Measurements from ENCODE around the gene NFIX. TPM values are rescaled to one million over a fixed set of nuclear protein-coding genes. Genes with fewer than 3 reads are reported as not detected.

NFIX gene
- total RNA-seq, 1 donor from 2014 or later: 2.6 TPM

DNA sequence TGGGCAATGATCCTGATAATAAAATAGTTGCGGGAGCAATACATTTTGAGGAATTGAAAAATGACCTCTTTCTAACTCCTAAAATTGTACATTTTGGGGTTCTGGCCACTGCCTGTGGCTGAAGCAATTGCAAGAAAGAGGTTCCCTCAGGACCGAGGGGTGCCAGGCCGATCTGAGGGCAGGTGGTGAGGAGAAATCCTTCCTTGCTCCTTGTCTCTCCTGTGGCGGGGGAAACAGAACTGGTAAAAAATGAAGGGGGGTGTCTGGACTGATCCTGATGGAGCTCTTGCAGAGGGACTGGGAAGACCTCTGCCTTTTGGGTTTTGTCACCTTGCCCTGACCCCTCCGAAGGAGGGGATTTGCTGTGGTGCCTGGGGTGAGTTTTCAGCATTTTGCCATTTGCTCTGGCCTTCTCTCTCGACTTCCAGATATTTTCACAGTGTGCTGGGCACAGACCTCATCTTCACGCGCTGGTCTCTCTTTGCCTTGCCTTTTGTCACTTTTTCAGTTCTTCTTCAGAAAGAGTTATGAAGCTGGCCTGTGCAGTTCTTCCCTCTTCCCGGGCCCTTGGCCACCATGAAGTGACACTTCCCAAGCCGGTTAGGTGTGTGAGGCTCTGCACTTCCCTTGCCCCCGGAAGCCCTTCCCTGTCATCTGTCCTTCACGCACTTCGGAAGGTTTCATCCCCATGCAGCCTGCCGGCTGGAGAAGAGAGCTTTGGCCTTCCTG lies 22.2 kb downstream of the NFIX start:
- Mint-ChIP-seq H3K27ac (no peak overlapping the region), H3K4me3 (no peak overlapping the region)
- CTCF ChIA-PET: interaction anchor here (1.2 kb wide), 1 partner anchor 11 kb away, joined by 3 read pairs; no protein-coding TSS in a partner anchor

DNA sequence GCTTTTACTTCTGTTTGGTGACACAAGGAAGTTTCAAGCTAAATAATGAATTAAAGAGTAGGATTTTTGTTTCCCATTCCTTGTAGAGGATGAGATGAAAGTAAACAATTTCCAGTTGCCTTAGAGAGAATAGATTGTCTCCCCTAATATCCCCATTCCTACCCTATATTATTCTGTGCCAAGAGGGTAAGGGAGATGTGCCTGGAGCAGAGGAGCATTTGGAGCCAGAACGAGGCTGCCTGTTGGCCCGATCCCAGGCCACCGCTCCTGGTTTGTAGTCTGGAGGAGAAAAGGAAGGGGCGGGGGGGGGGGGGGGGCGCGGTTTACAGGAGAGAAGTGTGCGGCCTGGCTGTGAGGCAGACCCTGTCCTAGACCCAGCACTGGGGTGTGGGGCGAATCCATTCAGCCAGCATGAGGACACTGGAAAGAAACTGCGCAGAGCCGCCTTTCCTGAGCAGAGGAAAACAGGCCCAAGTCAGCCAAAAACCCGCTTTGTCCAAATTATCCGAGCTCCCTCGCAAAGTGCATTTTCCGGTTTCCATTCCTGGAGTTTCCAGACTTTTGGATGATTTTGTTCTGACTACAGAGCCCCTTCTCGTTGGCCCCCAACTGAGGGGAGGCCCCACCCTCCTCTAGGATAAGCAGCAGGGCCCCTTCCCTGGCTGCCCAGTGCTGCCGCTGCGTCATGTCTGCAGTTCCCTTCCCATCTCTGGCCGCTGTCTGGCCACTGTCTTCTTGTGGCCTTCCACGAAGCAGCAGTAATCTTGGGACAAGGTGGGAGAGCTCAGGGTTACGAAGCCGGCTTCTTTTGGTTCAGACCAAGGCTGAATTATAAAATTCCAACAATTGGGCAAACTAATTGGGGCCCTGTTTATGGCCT lies 23.0 kb downstream of the NFIX start:
- ChIA-PET POLR2A (no interaction called here), CTCF (interaction anchor here (1.2 kb wide), 1 partner anchor 10 kb away, joined by 3 read pairs; no protein-coding TSS in a partner anchor)
- intact Hi-C loops (cut with micrococcal nuclease): no loop called here
- Mint-ChIP-seq H3K36me3 (ENCODE audit: low read depth) (no peaks in the 10 kb centered on the region), H3K27ac (no peak overlapping the region), H3K4me1 (peaks cover 42% of the 10 kb centered on the region), H3K9me3 (no peaks in the 10 kb centered on the region), H3K27me3 (peaks cover 43% of the 10 kb centered on the region), H3K4me3 (no peak overlapping the region)
- DNase-seq (no peak), ATAC-seq (ENCODE audit: low read depth) (no peak)
- TF ChIP-seq, protein P1, sequence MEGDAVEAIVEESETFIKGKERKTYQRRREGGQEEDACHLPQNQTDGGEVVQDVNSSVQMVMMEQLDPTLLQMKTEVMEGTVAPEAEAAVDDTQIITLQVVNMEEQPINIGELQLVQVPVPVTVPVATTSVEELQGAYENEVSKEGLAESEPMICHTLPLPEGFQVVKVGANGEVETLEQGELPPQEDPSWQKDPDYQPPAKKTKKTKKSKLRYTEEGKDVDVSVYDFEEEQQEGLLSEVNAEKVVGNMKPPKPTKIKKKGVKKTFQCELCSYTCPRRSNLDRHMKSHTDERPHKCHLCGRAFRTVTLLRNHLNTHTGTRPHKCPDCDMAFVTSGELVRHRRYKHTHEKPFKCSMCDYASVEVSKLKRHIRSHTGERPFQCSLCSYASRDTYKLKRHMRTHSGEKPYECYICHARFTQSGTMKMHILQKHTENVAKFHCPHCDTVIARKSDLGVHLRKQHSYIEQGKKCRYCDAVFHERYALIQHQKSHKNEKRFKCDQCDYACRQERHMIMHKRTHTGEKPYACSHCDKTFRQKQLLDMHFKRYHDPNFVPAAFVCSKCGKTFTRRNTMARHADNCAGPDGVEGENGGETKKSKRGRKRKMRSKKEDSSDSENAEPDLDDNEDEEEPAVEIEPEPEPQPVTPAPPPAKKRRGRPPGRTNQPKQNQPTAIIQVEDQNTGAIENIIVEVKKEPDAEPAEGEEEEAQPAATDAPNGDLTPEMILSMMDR (IDR thresholded peaks at IDR 0.05): no peak

More for the DNA sequence above, 22.2 kb downstream of the NFIX start:
- Mint-ChIP-seq H3K27me3 (peaks cover 46% of the 10 kb centered on the region), H3K36me3 (ENCODE audit: low read depth) (no peaks in the 10 kb centered on the region), H3K9me3 (no peaks in the 10 kb centered on the region), H3K4me1 (peaks cover 43% of the 10 kb centered on the region)
- ATAC-seq (ENCODE audit: low read depth) (no peak), DNase-seq (no peak)
- TF ChIP-seq, protein P1 (IDR thresholded peaks at IDR 0.05): no peak
- POLR2A ChIA-PET: no interaction called here
- intact Hi-C loops (cut with micrococcal nuclease): no loop called here

DNA sequence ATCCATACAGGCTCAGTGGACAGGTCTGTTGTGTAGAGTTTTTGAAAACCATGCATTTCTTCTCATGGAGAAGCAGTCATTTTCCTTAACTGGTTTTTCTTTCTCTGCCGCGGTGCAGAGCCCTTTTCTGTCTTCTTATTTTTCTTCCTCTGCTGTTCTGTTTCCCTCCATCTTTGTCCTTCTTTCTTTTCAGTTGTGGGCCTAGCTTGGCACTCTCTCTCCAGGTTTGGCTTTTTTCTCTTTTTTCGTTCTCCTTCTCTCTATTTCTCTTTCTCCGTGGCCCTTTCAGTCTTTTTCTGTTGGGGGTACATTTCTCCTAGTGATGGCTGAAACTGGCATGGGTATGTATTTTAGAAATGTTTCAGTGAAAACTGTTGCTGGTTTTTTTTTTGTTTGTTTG lies 24.1 kb downstream of the NFIX start:
- Mint-ChIP-seq H3K27ac (no peak overlapping the region), H3K4me3 (no peak overlapping the region), H3K9me3 (no peaks in the 10 kb centered on the region), H3K27me3 (peaks cover 39% of the 10 kb centered on the region), H3K36me3 (ENCODE audit: low read depth) (no peaks in the 10 kb centered on the region), H3K4me1 (peaks cover 39% of the 10 kb centered on the region)
- no peak for ATAC-seq (ENCODE audit: low read depth)
- TF ChIP-seq, protein P1 (IDR thresholded peaks at IDR 0.05): no peak
- POLR2A ChIA-PET: no interaction called here
- CTCF ChIA-PET: no interaction called here
- intact Hi-C loops (cut with micrococcal nuclease): no loop called here
- DNase-seq: no peak

DNA sequence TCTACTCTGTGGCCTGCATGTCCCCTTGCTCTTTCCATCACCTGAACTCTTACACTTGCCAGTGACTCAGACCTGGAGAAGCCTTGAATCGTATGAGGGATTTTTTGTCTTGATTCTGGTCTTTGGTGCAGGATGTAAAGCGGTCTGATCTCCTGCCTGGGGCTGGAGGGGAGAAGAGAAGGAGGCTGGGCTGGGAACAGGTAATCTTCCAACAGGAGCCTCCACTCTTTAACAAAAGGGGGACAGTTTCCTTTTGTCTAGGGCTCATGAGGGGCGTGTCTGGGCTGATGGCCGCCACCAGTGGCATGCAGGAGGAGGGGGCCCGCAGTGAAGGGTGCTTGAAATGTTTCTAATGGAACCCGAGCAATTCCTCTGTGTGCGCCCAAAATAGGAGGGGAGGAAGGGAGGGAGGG lies 24.7 kb downstream of the NFIX start:
- peaks cover 40% of the 10 kb centered on the region for H3K27me3 Mint-ChIP-seq
- intact Hi-C loops (cut with micrococcal nuclease): loop anchor here (5.0 kb wide), 1 partner anchor 42 kb away; no protein-coding TSS in a partner anchor
- ChIA-PET POLR2A (no interaction called here), CTCF (no interaction called here)
- H3K4me1 Mint-ChIP-seq: peaks cover 40% of the 10 kb centered on the region
- no peaks in the 10 kb centered on the region for H3K36me3 Mint-ChIP-seq (ENCODE audit: low read depth)
- TF ChIP-seq, protein P1 (IDR thresholded peaks at IDR 0.05): no peak
- DNase-seq (no peak), ATAC-seq (ENCODE audit: low read depth) (no peak)
- no peak overlapping the region for H3K27ac Mint-ChIP-seq
- H3K9me3 Mint-ChIP-seq: no peaks in the 10 kb centered on the region
- no peak overlapping the region for H3K4me3 Mint-ChIP-seq

All from activated B cell treated with CpG ODN at 0.5 μM for 24 hours (primary cell).